ENCODE measurements around the gene CACNB2. TPM values are rescaled to one million over a fixed set of nuclear protein-coding genes. Genes with fewer than 3 reads are reported as not detected.

CACNB2 gene
- total and polyA plus RNA-seq, 8 donors = 4.9 to 11.1 (median 7.3) TPM

DNA sequence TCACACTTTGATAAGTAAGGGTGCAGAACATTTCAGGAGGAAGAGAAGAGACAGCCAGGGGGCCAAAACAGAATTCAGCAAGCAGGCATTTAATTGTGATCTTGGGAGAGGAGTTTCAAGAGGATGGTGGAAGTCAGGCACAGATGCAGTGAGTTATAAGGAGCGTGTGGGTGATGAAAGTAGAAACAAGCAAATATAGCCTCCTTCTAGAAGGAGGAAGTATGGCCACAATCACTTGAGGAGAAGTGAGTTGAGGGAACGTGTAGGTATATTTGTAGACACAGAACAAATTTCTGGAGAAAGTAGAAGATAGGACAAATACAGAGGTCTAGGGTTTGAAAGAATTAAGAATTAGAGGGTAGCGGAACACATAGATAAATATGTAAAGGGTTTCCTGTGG lies 165.8 kb downstream of the CACNB2 start:
- H3K27ac ChIP-seq = no peak overlapping the region
- H3K9me3 ChIP-seq = no peaks in the 10 kb centered on the region
- WGBS, 2 donors = 86 to 88% methylated on average over 3 of the region's 3 CpGs
- no peak for FAIRE-seq
- no peaks in the 10 kb centered on the region for H3K4me1 ChIP-seq
- no peaks in the 10 kb centered on the region for H3K27me3 ChIP-seq
- ATAC-seq = no peak
- H3K4me3 ChIP-seq = no peak overlapping the region
- DNase-seq = no peak
- intact Hi-C loops (cut with DNase I) = no loop called here
- TF ChIP-seq, protein P1, sequence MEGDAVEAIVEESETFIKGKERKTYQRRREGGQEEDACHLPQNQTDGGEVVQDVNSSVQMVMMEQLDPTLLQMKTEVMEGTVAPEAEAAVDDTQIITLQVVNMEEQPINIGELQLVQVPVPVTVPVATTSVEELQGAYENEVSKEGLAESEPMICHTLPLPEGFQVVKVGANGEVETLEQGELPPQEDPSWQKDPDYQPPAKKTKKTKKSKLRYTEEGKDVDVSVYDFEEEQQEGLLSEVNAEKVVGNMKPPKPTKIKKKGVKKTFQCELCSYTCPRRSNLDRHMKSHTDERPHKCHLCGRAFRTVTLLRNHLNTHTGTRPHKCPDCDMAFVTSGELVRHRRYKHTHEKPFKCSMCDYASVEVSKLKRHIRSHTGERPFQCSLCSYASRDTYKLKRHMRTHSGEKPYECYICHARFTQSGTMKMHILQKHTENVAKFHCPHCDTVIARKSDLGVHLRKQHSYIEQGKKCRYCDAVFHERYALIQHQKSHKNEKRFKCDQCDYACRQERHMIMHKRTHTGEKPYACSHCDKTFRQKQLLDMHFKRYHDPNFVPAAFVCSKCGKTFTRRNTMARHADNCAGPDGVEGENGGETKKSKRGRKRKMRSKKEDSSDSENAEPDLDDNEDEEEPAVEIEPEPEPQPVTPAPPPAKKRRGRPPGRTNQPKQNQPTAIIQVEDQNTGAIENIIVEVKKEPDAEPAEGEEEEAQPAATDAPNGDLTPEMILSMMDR (IDR thresholded peaks at IDR 0.05) = no peak
- H3K36me3 ChIP-seq = no peaks in the 10 kb centered on the region

DNA sequence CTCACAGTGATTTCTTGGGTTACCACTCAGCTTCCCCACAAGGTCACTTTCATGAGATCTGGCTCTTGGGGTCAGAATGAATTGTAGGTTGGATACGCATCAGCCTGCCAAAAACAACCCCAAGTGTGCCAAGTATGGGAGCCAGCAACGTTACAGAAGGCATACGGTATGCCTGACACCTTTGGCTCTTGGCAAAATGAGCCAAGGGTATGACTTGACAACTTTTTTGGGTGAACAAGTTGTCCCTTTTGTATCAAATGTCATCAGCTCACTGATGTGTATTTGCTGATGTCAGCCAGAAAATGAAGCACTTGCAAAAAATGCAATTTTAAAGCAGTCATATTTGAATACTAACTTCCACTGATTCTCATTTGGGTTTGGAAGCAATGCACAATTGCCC lies 168.4 kb downstream of the CACNB2 start:
- TF ChIP-seq, protein P1 (IDR thresholded peaks at IDR 0.05) = no peak
- ATAC-seq = peak in 1 of 4 donors; percentile 44
- 27 to 31% methylated on average over 3 of the region's 3 CpGs for WGBS, 2 donors
- DNase-seq = no peak
- Histone ChIP-seq H3K4me3 (no peak overlapping the region), H3K9me3 (no peaks in the 10 kb centered on the region), H3K27me3 (no peaks in the 10 kb centered on the region), H3K27ac (no peak overlapping the region), H3K36me3 (no peaks in the 10 kb centered on the region), H3K4me1 (peaks cover 0 to 12% (median 0%) of the 10 kb centered on the region in 3 donors)
- no peak for FAIRE-seq
- intact Hi-C loops (cut with DNase I) = no loop called here

DNA sequence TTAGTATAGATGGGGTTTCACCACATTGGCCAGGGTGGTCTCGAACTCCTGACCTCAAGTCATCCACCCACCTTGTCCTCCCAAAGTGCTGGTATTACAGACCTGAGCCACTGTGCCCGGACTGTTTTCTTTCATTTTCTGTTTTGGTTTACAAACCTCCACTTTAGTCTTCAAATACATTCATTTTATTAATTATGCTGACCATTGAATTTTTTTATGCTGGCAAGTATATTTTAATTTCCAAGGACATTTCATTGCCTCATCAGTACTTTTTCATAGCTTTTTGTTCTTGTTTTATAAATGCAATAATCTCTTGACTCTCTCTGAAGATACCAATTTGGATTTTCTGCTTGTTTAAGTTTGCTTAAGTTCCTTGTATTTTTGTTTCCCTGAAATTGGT lies 170.5 kb downstream of the CACNB2 start:
- H3K36me3 ChIP-seq = no peaks in the 10 kb centered on the region
- no peaks in the 10 kb centered on the region for H3K27me3 ChIP-seq
- no peak overlapping the region for H3K27ac ChIP-seq
- H3K9me3 ChIP-seq = no peaks in the 10 kb centered on the region
- no peak for ATAC-seq
- H3K4me1 ChIP-seq = peaks cover 0 to 17% (median 0%) of the 10 kb centered on the region in 3 donors
- no peak overlapping the region for H3K4me3 ChIP-seq
- no peak for FAIRE-seq
- WGBS, 2 donors = 93 to 96% methylated on average over 2 of the region's 2 CpGs
- DNase-seq = no peak
- TF ChIP-seq, protein P1 (IDR thresholded peaks at IDR 0.05) = no peak
- intact Hi-C loops (cut with DNase I) = no loop called here

DNA sequence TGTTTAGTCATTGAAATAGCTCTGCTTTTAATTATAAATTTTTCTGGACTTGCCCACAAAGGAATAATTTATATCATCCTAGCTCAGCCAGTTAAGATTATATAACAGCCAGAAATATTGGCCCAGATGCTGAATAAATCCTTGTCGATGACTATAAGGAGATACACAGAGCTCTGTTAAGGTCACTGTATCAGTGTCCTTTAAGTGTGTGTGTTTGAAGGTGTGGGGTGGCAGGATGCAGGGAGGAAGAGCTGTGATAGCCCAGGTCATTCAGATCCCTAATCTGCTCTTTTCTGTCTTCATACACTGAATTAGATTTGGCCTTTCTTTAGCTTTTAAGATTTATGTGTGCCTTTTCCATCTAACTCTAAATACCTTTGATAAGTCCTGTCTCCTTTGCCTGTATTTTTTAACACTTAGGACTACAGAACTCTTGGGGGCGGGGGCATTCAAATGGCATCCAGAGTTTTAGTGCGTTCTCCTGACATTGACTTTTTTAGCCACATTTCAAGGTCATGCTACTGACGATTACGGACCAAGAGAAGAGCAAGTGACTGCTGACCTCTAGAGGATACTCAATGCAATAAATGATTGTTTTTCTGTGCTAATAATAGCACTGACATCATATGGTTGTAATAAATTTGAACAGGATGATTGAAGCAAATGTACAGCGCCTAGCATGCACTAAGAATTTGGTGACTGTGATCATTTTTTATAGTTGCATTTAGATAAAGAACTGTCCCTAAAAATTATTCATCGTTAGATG lies 172.3 kb downstream of the CACNB2 start:
- WGBS, 2 donors = 11% methylated on average over 7 of the region's 7 CpGs

More for the DNA sequence above, 172.3 kb downstream of the CACNB2 start:
- Histone ChIP-seq H3K27ac (peak overlapping the region in 1 of 4 donors; percentile 1), H3K27me3 (no peaks in the 10 kb centered on the region), H3K9me3 (no peaks in the 10 kb centered on the region), H3K36me3 (no peaks in the 10 kb centered on the region), H3K4me1 (peaks cover 0 to 17% (median 0%) of the 10 kb centered on the region in 3 donors), H3K4me3 (peak overlapping the region in 1 of 4 donors; percentile 18)
- DNase-seq = peak in 1 of 6 donors; percentile 13
- intact Hi-C loops (cut with DNase I) = no loop called here
- ATAC-seq = peak; percentile 86 to 96 (median 93)
- TF ChIP-seq, protein P1 (IDR thresholded peaks at IDR 0.05) = peak in 3 of 4 donors; percentile 9 to 31 (median 17)
- FAIRE-seq = no peak

Measured in pancreas (tissue), 10 donors.